ENCODE results near the gene NLRC3. TPM values are rescaled to one million over a fixed set of nuclear protein-coding genes. Genes with fewer than 3 reads are reported as not detected.
"Not testable (repeated sequence)": the region's sequence is repeated elsewhere in the genome, so short reads cannot be mapped to it uniquely, and the experiment has no call there.

The NLRC3 gene
- total RNA-seq, 1 donor from 2014 or later = 2.6 TPM

- no peak for DNase-seq (ENCODE audit: low read depth in 2 of 2)
These were observed 61.3 kb downstream of the NLRC3 start for GRCh38 chr16:3515897-3516296.

- no peak for DNase-seq (ENCODE audit: low read depth in 2 of 2)
These were observed 62.6 kb downstream of the NLRC3 start for GRCh38 chr16:3514621-3515020.

DNA sequence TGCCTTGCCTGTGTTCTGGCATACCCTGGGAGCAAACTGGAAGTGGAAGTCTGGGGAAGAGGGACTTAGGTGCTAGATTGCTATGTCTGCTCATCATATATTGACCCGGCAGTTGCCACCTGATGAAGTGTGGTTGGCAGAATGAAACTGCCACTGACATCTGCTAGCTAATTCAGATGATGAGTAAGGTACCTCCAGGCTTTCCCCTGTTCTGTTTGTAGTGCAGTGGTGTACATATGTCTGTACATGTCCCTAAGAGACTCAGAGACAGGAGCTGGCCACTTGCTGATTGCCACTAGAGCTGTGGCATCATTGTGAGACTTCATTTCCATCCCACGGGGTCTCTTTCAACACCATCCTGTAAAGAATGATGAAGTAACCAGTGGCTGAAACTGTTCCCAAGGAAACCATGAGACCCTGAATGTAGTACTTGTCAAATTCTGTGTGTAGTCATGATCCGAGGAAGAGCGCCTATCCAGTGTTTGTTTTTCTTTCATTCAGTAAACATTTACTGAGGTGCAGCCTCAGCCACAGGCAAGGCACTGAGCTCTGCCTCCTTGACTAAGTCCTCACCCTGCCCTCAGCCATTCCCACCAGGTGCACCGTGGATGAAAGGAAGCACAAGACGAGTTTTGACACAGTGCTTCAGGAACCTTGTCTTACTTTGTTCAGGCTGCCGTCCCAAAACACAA, 63.2 kb downstream of the NLRC3 start:
- no peak for DNase-seq (ENCODE audit: low read depth in 2 of 2)

GRCh38 chr16:3511286-3512180, 65.7 kb downstream of the NLRC3 start:
- DNase-seq (ENCODE audit: low read depth in 2 of 2) = no peak

DNA sequence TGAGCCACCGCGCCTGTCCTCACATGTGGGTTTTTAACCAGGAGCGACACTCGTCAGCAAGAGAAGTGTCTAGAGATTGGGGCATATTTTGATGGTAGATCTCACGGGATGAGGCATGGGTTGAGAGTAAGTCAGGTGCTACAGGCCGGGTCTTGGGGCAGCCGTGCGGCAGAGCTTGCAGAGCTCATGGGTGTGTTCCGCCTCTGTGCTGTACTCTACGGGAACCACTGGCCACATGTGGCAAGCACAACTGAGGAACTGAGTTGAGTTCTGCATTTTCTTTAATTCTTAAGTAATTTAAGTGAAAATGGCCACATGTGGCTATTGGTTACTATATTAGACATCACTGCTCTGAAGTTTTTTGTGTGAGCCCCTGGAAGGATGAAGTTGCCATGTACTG, 66.8 kb downstream of the NLRC3 start:
- DNase-seq (ENCODE audit: low read depth in 2 of 2) = no peak

DNA sequence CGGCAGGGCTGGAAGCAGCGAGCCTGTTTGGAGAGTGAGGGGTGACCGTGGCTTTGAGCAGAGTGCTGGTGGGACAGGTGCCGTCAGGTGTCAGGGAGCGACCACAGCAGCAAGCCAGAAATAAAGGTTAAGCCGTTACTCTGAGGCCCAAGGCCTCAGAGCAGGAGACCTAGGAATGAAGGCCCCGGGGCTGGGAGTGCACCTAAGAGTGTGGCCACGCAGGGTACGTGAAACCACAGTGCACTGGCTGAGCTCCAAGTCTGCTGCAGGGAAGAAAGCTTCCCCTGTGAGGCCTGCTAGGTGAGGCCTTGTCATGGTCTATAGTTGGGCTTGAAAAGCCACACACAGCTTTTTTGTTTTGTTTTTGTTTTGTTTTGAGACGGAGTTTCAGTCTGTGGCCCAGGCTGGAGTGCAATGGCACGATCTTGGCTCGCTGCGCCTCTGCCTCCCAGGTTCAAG, 67.7 kb downstream of the NLRC3 start:
- no peak for DNase-seq (ENCODE audit: low read depth in 2 of 2)

GRCh38 chr16:3508736-3509135, 68.5 kb downstream of the NLRC3 start:
- DNase-seq (ENCODE audit: low read depth in 2 of 2) = no peak

GRCh38 chr16:3503523-3503922, 73.7 kb downstream of the NLRC3 start:
- DNase-seq (ENCODE audit: low read depth in 2 of 2) = peak in 1 of 2 donors; percentile 43

GRCh38 chr16:3501783-3502400, 75.3 kb downstream of the NLRC3 start:
- DNase-seq (ENCODE audit: low read depth in 2 of 2) = no peak

DNA sequence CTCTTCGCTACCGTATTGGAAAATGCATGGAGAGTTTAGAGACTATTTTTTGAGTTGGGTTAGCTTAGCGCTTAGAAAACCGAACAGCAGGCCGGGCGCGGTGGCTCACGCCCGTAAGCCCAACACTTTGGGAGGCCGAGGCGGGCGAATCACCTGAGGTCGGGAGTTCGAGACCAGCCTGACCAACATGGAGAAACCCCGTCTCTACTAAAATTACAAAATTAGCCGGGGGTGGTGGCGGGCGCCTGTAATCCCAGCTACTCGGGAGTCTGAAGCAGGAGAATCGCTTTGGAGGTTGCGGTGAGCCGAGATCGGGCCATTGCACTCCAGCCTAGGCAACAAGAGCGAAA, 75.8 kb downstream of the NLRC3 start:
- not testable (repeated sequence) for DNase-seq (ENCODE audit: low read depth in 2 of 2)

DNA sequence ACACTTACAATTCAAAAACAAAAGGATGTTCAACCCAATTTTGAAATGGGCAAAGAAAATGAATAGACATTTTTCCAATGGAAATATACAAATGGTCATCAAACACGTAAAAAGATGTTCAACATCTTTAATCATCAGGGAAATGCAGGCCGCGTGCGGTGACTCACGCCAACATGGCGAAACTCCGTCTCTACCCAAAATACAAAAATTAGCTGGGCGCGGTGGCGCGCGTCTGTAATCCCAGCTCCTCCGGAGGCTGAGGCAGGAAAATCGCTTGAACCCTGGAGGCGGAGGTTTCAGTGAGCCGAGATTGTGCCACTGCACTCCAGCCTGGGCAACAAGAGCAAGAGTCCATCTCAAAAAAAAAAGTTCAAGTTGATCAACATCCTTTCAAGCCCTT, 78.2 kb downstream of the NLRC3 start:
- no peak for DNase-seq (ENCODE audit: low read depth in 2 of 2)

GRCh38 chr16:3497771-3498170, 79.4 kb downstream of the NLRC3 start:
- DNase-seq (ENCODE audit: low read depth in 2 of 2) = no peak

DNA sequence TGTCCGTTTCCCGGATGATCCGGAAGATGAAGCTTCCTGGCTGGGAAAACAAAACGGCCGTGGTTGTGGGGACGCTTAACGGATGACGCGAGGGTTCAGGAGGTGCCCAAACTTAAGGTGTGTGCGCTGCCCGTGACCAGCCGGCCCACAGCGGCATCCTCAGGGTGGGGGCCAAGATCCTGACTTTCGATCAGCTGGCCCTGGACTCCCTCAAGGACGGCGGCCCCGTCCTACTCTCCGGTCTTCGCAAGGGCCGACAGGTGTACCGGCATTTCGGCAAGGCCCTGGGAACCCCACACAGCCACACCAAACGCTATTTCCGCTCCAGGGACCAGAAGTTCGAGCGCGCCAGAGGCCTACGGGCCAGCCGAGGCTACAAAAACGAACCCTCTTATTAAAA, 80.8 kb downstream of the NLRC3 start:
- DNase-seq (ENCODE audit: low read depth in 2 of 2) = no peak

- no peak for DNase-seq (ENCODE audit: low read depth in 2 of 2)
These were observed 82.0 kb downstream of the NLRC3 start, which contains the start of gene C16orf90 for GRCh38 chr16:3495176-3495575. Gene C16orf90 (minus strand): TSS chr16:3495489. CDS start chr16:3495421, 68 bp downstream.

- DNase-seq (ENCODE audit: low read depth in 2 of 2) = no peak
These were observed 82.7 kb downstream of the NLRC3 start for GRCh38 chr16:3494386-3494973.

GRCh38 chr16:3492356-3492755, 84.8 kb downstream of the NLRC3 start:
- DNase-seq (ENCODE audit: low read depth in 2 of 2) = no peak

- DNase-seq (ENCODE audit: low read depth in 2 of 2) = no peak
These were observed 86.1 kb downstream of the NLRC3 start for GRCh38 chr16:3490911-3491629.

Measured in lung microvascular endothelial cell (primary cell).